Stimulated activated CD8-positive, alpha-beta memory T cell treated with anti-CD3 and anti-CD28 coated beads, Interleukin-15, amount 100 ng/mL, for 48 hours (primary cell): Measurements from ENCODE around the gene CAP1.
"Not testable (repeated sequence)": the region's sequence is repeated elsewhere in the genome, so short reads cannot be mapped to it uniquely, and the experiment has no call there.

Experiments used
- DNase-seq, 2 donors: peaks; one replicate each; pipeline ENCODE4 v3.0.0-alpha.2; 2020; ENCODE audit warnings: low read depth in 2 of 2

The CAP1 gene

GRCh38 chr1:40032240-40032891 lies 8.2 kb upstream of the CAP1 start:
- no peak for DNase-seq

GRCh38 chr1:40034869-40035268 lies 5.7 kb upstream of the CAP1 start:
- DNase-seq: no peak

GRCh38 chr1:40036574-40036973 lies 4.0 kb upstream of the CAP1 start:
- DNase-seq: no peak

GRCh38 chr1:40037254-40037653 lies 3.3 kb upstream of the CAP1 start:
- DNase-seq: not testable (repeated sequence)

GRCh38 chr1:40038697-40039096 lies 1.8 kb upstream of the CAP1 start:
- DNase-seq: no peak

GRCh38 chr1:40039245-40039756 lies 1.2 kb upstream of the CAP1 start:
- DNase-seq: no peak

GRCh38 chr1:40039757-40040510 lies 595 bp upstream of the CAP1 start:
- DNase-seq: peak; percentile 75 to 80

GRCh38 chr1:40041466-40041838 lies 923 bp downstream of the CAP1 start:
- DNase-seq: no peak

- DNase-seq: no peak
Observed at GRCh38 chr1:40042341-40042740, 1.8 kb downstream of the CAP1 start.

GRCh38 chr1:40044110-40044509 lies 3.6 kb downstream of the CAP1 start:
- DNase-seq: no peak

- no peak for DNase-seq
Observed at GRCh38 chr1:40045182-40045581, 4.7 kb downstream of the CAP1 start.

- no peak for DNase-seq
Observed at GRCh38 chr1:40045766-40046165, 5.2 kb downstream of the CAP1 start.

GRCh38 chr1:40047276-40047675 lies 6.7 kb downstream of the CAP1 start:
- DNase-seq: no peak

GRCh38 chr1:40047769-40048168 lies 7.2 kb downstream of the CAP1 start:
- DNase-seq: no peak

- DNase-seq: no peak
Observed at GRCh38 chr1:40049725-40050124, 9.2 kb downstream of the CAP1 start.

GRCh38 chr1:40050863-40051262 lies 10.3 kb downstream of the CAP1 start:
- no peak for DNase-seq

GRCh38 chr1:40053138-40053887 lies 12.8 kb downstream of the CAP1 start:
- no peak for DNase-seq

- DNase-seq: no peak
Observed at GRCh38 chr1:40056519-40057309, 16.2 kb downstream of the CAP1 start.

- no peak for DNase-seq
Observed at GRCh38 chr1:40057310-40058030, 16.9 kb downstream of the CAP1 start.

- DNase-seq: no peak
Observed at GRCh38 chr1:40058097-40058452, 17.5 kb downstream of the CAP1 start.
